Duodenal mucosa (tissue), 2 donors: ENCODE results near the gene IGLL1.
"Not testable (repeated sequence)": the region's sequence is repeated elsewhere in the genome, so short reads cannot be mapped to it uniquely, and the experiment has no call there.

ENCODE experiments used
- H3K27ac ChIP-seq: one replicate; pipeline ENCODE4 v1.7.0; 2013; ENCODE audit warnings: low read depth, low read length
- H3K27me3 ChIP-seq, 2 donors: one replicate each; pipeline ENCODE4 v1.7.0; 2013; ENCODE audit warnings: low read length in 2 of 2, control low read depth in 1 of 2; ENCODE audit not compliant: insufficient read depth in 2 of 2, control insufficient read depth in 1 of 2
- H3K36me3 ChIP-seq, 2 donors: one replicate each; pipeline ENCODE4 v1.7.0; 2013; ENCODE audit warnings: low read length in 2 of 2, control low read depth in 1 of 2; ENCODE audit not compliant: insufficient read depth in 2 of 2, control insufficient read depth in 1 of 2
- H3K4me1 ChIP-seq, 2 donors: one replicate each; pipeline ENCODE4 v1.7.0; 2013; ENCODE audit warnings: low read length in 2 of 2, control low read depth in 1 of 2; ENCODE audit not compliant: insufficient read depth in 2 of 2, control insufficient read depth in 1 of 2
- H3K4me3 ChIP-seq, 2 donors: one replicate each; pipeline ENCODE4 v1.7.0; 2013; ENCODE audit warnings: low read length in 2 of 2, low read depth in 1 of 2
- H3K9ac ChIP-seq, 2 donors: one replicate each; pipeline ENCODE4 v1.7.0; 2013; ENCODE audit warnings: low read length in 2 of 2, low read depth in 1 of 2
- H3K9me3 ChIP-seq, 2 donors: one replicate each; pipeline ENCODE4 v1.7.0; 2013; ENCODE audit warnings: low read length in 2 of 2, control low read depth in 1 of 2; ENCODE audit not compliant: control insufficient read depth in 1 of 2

The IGLL1 gene

DNA sequence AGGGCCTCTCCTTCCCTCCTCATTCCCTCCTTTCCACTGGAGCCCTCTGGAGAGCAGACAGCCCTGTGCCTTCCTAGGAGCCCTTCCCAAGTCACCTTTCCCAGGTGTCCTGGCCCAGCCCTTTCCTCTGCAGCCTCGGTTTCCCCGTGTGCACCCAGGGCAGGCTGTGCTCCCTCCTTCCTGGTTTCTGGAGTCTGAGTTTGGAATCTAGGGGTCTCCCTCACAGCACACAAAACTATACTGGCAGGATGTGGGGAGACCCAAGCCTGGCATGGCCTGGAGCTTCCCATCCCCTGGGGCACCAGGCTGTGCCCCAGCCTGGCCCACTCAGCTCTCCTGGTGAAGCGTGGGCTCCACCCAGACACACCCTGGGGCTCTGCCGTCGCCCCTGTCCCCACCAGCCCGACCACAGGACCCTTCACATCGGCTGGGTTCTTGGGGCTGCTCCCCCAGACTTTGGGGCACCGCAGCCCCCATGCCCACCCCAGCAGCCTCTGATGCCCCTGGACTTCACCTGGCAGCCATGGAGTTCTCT, 6.3 kb downstream of the IGLL1 start:
- not testable (repeated sequence) for H3K4me3 ChIP-seq, H3K36me3 ChIP-seq, H3K27ac ChIP-seq, H3K9ac ChIP-seq, H3K27me3 ChIP-seq, H3K9me3 ChIP-seq, H3K4me1 ChIP-seq

DNA sequence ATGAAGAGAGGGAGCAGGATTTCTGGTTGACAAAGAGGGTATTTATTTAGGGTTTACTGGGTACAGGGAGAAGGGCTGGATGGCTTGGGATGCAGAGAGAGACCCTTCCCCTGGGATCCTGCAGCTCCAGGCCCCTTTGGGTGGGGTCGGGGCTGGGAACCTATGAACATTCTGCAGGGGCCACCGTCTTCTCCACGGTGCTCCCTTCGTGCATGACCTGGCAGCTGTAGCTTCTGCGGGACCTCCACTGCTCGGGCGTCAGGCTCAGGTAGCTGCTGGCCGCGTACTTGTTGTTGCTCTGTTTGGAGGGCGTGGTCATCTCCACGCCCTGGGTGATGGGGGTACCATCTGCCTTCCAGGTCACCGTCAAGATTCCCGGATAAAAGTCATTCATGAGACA, 7.0 kb downstream of the IGLL1 start:
- not testable (repeated sequence) for H3K9ac ChIP-seq, H3K27me3 ChIP-seq, H3K27ac ChIP-seq, H3K4me3 ChIP-seq, H3K9me3 ChIP-seq, H3K36me3 ChIP-seq, H3K4me1 ChIP-seq

DNA sequence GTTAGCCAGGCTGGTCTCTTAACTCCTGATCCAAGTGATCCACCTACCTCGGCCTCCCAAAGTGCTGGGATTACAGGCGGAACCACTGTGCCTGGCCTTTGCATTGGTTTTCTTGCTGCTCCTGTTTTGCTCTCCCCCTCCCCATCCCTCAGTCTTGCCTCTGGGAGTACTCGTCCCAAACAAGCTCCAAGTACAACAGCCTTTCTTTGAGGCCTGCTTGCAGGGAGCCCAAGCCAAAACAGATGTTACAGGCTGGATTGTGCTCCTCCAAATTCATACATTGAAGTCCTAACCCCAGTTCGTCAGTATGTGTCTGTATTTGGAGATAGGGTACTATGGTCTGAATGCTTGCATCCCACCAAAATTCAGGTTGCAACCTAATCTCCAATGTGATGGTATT, 8.6 kb downstream of the IGLL1 start:
- H3K36me3 ChIP-seq: no peaks in the 10 kb centered on the region
- H3K27me3 ChIP-seq: peaks cover 0 to 9% of the 10 kb centered on the region in 2 donors
- no peaks in the 10 kb centered on the region for H3K4me1 ChIP-seq
- no peak overlapping the region for H3K27ac ChIP-seq
- no peaks in the 10 kb centered on the region for H3K9me3 ChIP-seq
- no peak overlapping the region for H3K4me3 ChIP-seq
- no peak overlapping the region for H3K9ac ChIP-seq

DNA sequence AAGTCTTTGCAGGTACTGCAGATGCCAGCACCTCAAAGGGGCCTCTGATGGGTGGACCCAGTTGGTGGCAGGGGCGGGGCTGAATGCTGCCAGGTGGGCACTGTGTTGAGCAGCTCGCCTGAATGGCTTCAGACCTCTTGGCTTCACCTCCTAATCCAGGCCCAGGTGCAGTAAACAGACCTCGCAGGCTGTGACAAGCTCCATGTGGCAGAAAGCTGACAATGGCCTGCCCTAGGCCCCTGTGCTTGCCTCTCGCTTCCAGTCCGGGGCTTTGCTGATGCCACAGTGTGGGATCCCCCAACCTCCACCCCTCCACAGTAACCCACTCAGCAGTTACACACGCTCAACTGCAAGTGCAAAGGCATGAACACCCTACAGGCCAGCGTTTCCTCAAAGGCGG, 9.4 kb downstream of the IGLL1 start:
- Histone ChIP-seq H3K27ac (no peak overlapping the region), H3K4me3 (no peak overlapping the region), H3K36me3 (no peaks in the 10 kb centered on the region), H3K4me1 (peaks cover 0 to 4% of the 10 kb centered on the region in 2 donors), H3K9me3 (no peaks in the 10 kb centered on the region), H3K9ac (no peak overlapping the region), H3K27me3 (peaks cover 4 to 13% of the 10 kb centered on the region in 2 donors)

DNA sequence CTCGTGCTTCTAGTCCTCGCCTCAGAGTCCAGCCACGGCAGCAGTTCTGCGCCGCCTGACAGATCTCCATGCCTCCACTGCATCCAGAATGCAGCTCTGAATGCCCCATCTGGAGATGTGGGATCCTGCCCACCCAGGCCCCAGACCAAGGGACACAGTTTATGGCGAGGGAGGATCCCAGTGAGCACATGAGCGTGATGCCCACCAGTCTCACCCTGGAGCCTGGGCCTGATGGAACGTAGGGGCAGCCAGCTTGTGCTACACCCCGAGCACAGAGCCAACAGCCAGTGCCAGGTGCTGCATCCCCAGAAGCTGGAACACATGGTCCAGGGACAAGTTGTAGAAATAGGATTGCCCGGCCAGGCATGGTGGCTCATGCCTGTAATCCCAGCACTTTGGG, 10.4 kb downstream of the IGLL1 start:
- H3K27me3 ChIP-seq: peaks cover 11 to 19% of the 10 kb centered on the region in 2 donors
- H3K9ac ChIP-seq: no peak overlapping the region
- peaks cover 0 to 8% of the 10 kb centered on the region in 2 donors for H3K4me1 ChIP-seq
- no peaks in the 10 kb centered on the region for H3K36me3 ChIP-seq
- H3K27ac ChIP-seq: no peak overlapping the region
- no peaks in the 10 kb centered on the region for H3K9me3 ChIP-seq
- no peak overlapping the region for H3K4me3 ChIP-seq

DNA sequence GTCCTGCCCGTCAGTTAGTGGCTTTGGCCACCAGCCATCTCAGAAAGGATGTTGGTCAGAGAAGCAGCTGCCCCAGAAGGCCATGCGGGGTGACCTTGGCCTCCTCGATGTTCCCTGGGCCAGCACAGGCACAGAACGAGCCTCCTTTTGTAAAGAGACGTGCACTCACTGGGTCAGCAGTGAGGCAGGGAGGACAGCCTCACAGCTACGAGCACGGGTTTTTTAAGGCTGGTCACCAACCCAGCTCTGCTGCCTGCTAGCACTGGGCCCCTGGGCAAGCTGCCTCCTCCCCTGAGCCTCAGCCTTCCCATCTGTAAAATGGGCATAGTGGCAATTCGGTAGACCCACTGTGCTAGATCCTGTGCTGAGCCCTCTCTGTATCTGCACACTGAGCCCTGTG, 10.8 kb downstream of the IGLL1 start:
- Histone ChIP-seq H3K27me3 (peaks cover 15 to 19% of the 10 kb centered on the region in 2 donors), H3K27ac (no peak overlapping the region), H3K4me1 (peaks cover 0 to 8% of the 10 kb centered on the region in 2 donors), H3K9ac (no peak overlapping the region), H3K9me3 (no peaks in the 10 kb centered on the region), H3K4me3 (no peak overlapping the region), H3K36me3 (no peaks in the 10 kb centered on the region)

DNA sequence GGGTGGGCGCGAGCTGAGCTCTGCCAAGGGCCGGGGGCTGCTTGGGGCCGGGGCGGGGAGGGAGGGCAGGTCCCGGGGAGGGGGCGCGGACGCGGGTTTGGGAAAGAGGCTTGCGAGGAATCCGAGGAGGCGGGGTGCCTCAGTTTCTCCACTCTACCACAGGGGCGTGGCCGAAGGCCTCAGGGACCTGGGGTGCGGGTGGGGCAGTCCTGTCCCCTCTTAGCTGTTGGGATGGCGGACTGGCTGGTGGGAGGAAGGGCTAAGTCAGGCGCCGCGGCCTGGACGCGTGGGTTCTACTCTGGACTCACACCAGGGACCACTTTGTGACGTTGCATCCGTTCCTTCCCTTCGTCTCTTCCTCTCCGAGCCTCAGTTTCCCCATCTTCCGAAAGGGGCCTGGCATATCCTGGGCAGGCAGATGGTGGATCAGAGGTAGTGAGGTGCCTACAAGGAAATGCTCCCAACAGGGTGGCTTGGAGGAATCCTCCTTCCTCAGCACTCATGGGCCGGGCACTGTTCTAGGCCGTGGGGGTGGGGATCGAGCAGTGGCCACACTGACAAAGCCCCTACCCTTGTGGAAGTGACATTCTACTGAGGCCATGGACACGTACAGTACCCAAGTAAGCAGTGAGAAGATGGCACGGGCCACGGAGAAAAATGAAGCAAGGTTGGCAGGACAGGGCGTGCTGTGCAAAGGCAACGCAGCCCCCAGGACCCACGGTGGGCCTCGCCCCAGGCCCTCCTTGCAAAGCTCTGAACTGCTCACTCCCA, 13.2 kb downstream of the IGLL1 start:
- H3K9me3 ChIP-seq: no peaks in the 10 kb centered on the region
- peaks cover 16 to 19% of the 10 kb centered on the region in 2 donors for H3K27me3 ChIP-seq
- H3K4me1 ChIP-seq: peaks cover 0 to 8% of the 10 kb centered on the region in 2 donors
- no peak overlapping the region for H3K9ac ChIP-seq
- H3K27ac ChIP-seq: no peak overlapping the region
- no peak overlapping the region for H3K4me3 ChIP-seq
- H3K36me3 ChIP-seq: no peaks in the 10 kb centered on the region

DNA sequence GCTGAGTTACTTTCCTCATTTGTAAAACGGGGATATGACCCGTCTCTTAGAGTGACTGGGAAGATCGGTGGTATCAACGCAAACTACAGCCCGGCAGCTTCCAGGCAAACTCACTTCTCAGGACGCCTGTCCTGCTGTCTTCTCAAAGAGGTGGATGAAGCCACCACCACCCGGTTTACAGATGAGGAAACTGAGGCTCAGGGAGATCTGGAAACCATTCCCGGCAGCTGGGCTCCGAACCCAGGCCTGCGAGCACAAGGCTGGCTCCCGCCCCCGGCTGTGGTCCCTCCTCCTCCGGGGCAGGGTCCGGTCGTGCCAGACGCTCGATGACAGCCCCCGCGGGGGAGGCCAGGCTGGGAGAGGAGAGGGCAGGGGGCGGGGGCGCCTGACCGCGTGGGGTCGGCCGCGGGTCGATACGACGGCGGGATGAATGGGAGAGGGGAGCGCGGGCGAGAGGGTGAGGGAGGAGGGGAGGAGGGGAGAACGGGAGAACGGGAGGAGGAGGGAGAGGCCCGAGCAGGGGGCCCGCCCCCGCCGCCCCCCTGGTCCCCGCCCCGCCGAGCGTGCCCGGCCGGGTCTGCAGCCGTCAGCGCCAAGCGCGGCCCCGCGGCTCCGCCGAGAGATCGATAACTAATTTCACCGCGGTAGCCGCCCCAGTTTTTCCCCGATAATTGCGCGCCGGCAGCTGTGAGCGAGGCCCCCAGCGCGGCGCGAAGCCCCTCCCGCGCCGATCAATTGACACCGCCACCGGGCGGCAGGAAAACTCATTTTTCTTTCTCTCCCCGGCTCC, 14.0 kb downstream of the IGLL1 start:
- peak overlapping the region; percentile 54 to 58 for H3K4me3 ChIP-seq
- no peak overlapping the region for H3K9ac ChIP-seq
- H3K9me3 ChIP-seq: no peaks in the 10 kb centered on the region
- H3K27ac ChIP-seq: no peak overlapping the region
- H3K36me3 ChIP-seq: no peaks in the 10 kb centered on the region
- H3K4me1 ChIP-seq: peaks cover 0 to 8% of the 10 kb centered on the region in 2 donors
- H3K27me3 ChIP-seq: peaks cover 16 to 19% of the 10 kb centered on the region in 2 donors

DNA sequence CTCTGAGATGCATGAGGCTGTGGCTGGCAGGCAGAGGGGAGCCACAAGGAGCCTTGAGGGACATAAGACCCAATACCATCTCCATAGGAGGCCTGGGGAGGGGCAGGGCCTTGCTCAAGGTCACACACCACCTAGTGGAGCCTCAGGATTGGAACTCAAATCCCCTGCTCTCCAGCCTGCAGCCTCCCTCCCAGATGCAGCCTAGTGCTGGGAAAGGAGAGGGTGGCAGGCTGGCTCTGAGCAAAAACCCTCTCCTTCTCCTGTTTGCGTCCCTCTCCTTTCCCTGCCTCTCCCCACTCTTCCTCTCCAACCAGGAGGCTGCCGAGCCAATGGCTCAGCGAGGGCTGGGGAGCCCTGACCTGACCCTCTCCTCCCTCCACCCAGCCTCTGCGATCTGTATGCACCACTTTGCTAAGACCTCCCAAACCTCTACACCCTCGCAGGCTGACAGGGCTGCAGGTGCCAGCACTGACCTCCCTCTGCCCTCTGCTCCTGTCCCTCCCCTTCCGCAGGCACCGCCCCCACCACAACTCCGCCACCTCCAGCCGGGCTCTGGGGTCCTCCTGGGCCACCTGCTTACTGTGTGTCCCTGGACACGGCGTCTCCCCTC, 14.7 kb downstream of the IGLL1 start:
- H3K27ac ChIP-seq: no peak overlapping the region
- peaks cover 16 to 19% of the 10 kb centered on the region in 2 donors for H3K27me3 ChIP-seq
- H3K9ac ChIP-seq: no peak overlapping the region

DNA sequence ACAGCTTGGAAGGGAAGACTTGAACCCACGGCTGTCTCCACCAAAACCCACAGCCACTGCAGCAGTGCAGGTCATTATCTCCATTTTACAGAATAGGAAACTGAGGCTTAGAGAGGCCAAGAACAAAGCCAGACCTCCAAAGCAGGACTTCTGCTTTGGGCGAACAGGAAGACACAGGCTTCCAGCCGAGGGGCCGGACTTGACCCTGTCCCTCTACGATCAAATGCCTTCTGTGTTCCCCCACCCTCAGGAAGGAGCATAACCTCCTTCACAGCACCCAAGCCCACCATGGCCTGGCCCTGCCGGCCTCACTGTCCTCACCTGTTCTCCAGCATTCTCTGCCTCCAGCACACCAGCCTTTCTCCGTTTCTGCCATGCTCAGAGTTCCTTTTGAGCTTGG, 15.8 kb downstream of the IGLL1 start:
- no peak overlapping the region for H3K27ac ChIP-seq
- H3K4me3 ChIP-seq: no peak overlapping the region
- H3K4me1 ChIP-seq: peaks cover 0 to 8% of the 10 kb centered on the region in 2 donors
- H3K9me3 ChIP-seq: no peaks in the 10 kb centered on the region
- H3K9ac ChIP-seq: no peak overlapping the region
- peaks cover 16 to 19% of the 10 kb centered on the region in 2 donors for H3K27me3 ChIP-seq
- no peaks in the 10 kb centered on the region for H3K36me3 ChIP-seq

More for the DNA sequence above, 14.7 kb downstream of the IGLL1 start:
- peaks cover 0 to 8% of the 10 kb centered on the region in 2 donors for H3K4me1 ChIP-seq
- no peaks in the 10 kb centered on the region for H3K9me3 ChIP-seq
- peak overlapping the region; percentile 54 to 58 for H3K4me3 ChIP-seq
- H3K36me3 ChIP-seq: no peaks in the 10 kb centered on the region
